Stimulated activated CD4-positive, alpha-beta T cell treated with anti-CD3 and anti-CD28 coated beads, Interleukin-4, amount 100 ng/mL, for 4 hours (primary cell): Measurements from ENCODE around the gene PRSS36.
"Not testable (repeated sequence)": the region's sequence is repeated elsewhere in the genome, so short reads cannot be mapped to it uniquely, and the experiment has no call there.

ENCODE experiments used
- DNase-seq, 2 experiments: peaks; one replicate each; pipeline ENCODE4 v3.0.0-alpha.2; 2020

PRSS36 gene

GRCh38 chr16:31149894-31150890 lies at the start of gene PRSS36:
TSS of gene PRSS36 (minus strand) at chr16:31150066. CDS start at chr16:31150035, 31 bp downstream.
- DNase-seq = no peak

- DNase-seq = no peak
These were observed 49.7 kb upstream of the PRSS36 start for GRCh38 chr16:31199430-31200041.

- no peak for DNase-seq
These were observed 48.5 kb upstream of the PRSS36 start for GRCh38 chr16:31198207-31198882.

GRCh38 chr16:31196324-31197088 lies 46.6 kb upstream of the PRSS36 start:
- no peak for DNase-seq

GRCh38 chr16:31195861-31196260 lies 46.0 kb upstream of the PRSS36 start:
- not testable (repeated sequence) for DNase-seq

GRCh38 chr16:31194898-31195297 lies 45.0 kb upstream of the PRSS36 start:
- no peak for DNase-seq

GRCh38 chr16:31193874-31194273 lies 44.0 kb upstream of the PRSS36 start:
- no peak for DNase-seq

GRCh38 chr16:31192856-31193642 lies 43.2 kb upstream of the PRSS36 start:
- DNase-seq = no peak

GRCh38 chr16:31191697-31192428 lies 42.0 kb upstream of the PRSS36 start:
- DNase-seq = no peak

GRCh38 chr16:31190818-31191444 lies 41.1 kb upstream of the PRSS36 start:
- no peak for DNase-seq

- no peak for DNase-seq
These were observed 40.2 kb upstream of the PRSS36 start for GRCh38 chr16:31190061-31190460.

GRCh38 chr16:31189412-31189778 lies 39.5 kb upstream of the PRSS36 start:
- no peak for DNase-seq

- no peak for DNase-seq
These were observed 38.9 kb upstream of the PRSS36 start for GRCh38 chr16:31188450-31189411.

GRCh38 chr16:31187808-31188189 lies 37.9 kb upstream of the PRSS36 start:
- DNase-seq = no peak

GRCh38 chr16:31186930-31187807 lies 37.3 kb upstream of the PRSS36 start:
- no peak for DNase-seq

GRCh38 chr16:31186176-31186575 lies 36.3 kb upstream of the PRSS36 start:
- DNase-seq = no peak

- DNase-seq = no peak
These were observed 35.5 kb upstream of the PRSS36 start for GRCh38 chr16:31185339-31185738.

GRCh38 chr16:31184888-31185287 lies 35.0 kb upstream of the PRSS36 start:
- DNase-seq = no peak
